Gastroesophageal sphincter (tissue), 3 donors: ENCODE measurements around the gene MTARC2.

ENCODE experiments used
- CTCF ChIP-seq, 4 experiments: fragments of 200-600 bp in 2 of 4; fragments of 450-650 bp in 2 of 4; sonication (generic) in 1 of 4; IDR thresholded peaks; one replicate each; pipeline ENCODE4 v1.5.1; 2017 to 2019; ENCODE audit warnings: antibody characterized with exemption in 4 of 4, mild to moderate bottlenecking in 2 of 4, moderate library complexity in 2 of 4
- EP300 ChIP-seq: sonication (generic); formaldehyde crosslinking; IDR thresholded peaks from one replicate; pipeline ENCODE4 v1.6.1; 2017; ENCODE audit warnings: antibody characterized with exemption, mild to moderate bottlenecking
- POLR2A ChIP-seq, 2 donors: fragments of 450-650 bp; IDR thresholded peaks; one replicate each; pipeline ENCODE4 v1.6.1; 2017; ENCODE audit warnings: antibody characterized with exemption in 2 of 2, mild to moderate bottlenecking in 2 of 2, moderate library complexity in 1 of 2
- POLR2AphosphoS5 ChIP-seq: sonication (generic); formaldehyde crosslinking; IDR thresholded peaks from one replicate; pipeline ENCODE4 v1.6.1; 2017; ENCODE audit warnings: antibody characterized with exemption

GRCh38 chr1:220810179-220810653, 62.1 kb downstream of the MTARC2 start:
- no peak for TF ChIP-seq POLR2AphosphoS5
- TF ChIP-seq POLR2A (IDR thresholded peaks at IDR 0.05), result no peak
- TF ChIP-seq CTCF (IDR thresholded peaks at IDR 0.05), result peak; percentile 92 to 97 (median 94)
- TF ChIP-seq EP300, result no peak
